Erythroblast (primary cell): ENCODE measurements around the gene PRR5.
"Not testable (repeated sequence)": the region's sequence is repeated elsewhere in the genome, so short reads cannot be mapped to it uniquely, and the experiment has no call there.

Experiments used
- DNase-seq, 2 experiments: peaks; one replicate each; lab custom pipeline; 2025; lab: John Stamatoyannopoulos, UW
- GATA1 ChIP-seq: IDR thresholded peaks from 2 replicates; pipeline ENCODE4 v1.6.1; 2011; ENCODE audit warnings: low read depth, mild to moderate bottlenecking, control low read depth, low read length, moderate library complexity
- POLR2A ChIP-seq: IDR thresholded peaks from 2 replicates; pipeline ENCODE4 v1.6.1; 2011; ENCODE audit warnings: mild to moderate bottlenecking, low read length

PRR5 gene

DNA sequence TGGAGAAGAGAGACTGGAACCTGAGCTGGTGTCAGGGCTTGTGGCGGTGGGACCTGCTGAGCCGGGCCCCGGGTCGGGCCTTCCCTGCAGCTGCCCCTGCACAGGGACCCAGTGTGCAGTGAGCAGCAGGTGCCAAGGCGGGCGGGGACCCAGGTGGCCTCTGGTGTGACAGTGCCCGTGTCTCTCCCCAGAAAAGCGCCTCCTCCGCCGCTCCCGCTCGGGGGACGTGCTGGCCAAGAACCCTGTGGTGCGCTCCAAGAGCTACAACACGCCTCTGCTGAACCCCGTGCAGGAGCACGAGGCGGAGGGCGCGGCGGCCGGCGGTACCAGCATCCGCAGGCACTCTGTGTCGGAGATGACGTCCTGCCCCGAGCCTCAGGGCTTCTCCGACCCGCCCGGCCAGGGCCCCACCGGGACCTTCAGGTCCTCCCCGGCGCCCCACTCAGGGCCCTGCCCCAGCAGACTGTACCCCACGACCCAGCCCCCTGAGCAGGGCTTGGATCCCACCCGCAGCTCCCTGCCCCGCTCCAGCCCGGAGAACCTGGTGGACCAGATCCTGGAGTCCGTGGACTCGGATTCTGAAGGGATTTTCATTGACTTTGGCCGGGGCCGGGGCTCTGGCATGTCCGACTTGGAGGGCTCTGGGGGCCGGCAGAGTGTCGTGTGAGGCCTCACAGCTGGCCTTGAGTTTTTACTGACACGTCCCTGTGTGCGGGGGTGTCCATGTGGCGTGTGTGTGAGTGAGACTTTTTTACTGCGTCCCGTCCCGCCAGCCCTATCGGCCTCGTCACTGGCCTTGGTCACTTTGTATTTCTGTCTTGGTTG is 34.8 kb downstream of the PRR5 start:
- DNase-seq, result no peak
- TF ChIP-seq POLR2A (no peak), GATA1 (no peak)

DNA sequence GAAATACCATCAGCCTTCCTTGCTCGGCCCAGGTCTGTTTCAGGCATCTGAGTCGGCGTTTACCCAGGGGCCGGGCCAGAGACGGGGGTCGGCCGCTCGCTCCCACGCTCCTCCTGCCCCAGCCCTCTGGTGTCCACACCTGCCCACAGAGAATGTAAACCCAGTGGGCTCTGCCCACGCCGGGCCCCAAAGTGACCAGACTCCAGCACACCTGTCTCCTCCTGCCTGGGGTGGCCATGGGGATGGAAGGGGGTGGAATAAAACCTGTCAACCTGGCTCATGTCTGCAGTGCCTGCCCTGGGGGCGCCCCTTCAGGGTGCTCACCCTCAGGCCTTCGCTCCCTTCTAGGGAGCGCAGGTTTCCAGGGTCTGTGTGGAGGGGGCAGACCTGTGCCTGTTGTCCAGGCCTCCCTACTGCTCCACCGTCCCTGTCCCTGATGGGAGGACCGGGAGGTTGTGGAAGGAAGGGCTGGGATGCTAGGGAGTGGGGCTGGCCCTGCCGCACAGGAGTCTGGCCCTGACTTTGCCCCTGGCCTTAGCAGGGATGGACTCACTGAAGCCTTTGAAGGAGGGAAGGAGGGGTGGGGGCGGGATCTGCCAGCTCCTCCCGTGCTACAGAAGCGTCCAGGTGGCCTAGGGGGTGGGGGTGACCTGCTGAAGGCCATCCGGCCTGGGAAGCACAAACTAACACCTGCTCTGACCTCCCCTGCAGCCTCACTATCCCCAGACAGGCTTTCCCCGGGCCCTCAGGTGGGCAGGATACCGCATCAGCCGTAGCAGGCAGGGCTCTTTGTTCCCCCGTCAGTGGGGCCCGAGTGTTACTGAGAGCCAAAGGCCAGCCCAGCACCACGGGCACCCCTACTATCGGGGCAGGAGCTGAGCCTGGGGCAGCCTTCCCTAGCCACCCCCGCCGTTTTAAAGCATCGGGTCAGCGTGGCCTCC is 35.7 kb downstream of the PRR5 start:
- TF ChIP-seq GATA1 (no peak), POLR2A (no peak)
- DNase-seq, result no peak

DNA sequence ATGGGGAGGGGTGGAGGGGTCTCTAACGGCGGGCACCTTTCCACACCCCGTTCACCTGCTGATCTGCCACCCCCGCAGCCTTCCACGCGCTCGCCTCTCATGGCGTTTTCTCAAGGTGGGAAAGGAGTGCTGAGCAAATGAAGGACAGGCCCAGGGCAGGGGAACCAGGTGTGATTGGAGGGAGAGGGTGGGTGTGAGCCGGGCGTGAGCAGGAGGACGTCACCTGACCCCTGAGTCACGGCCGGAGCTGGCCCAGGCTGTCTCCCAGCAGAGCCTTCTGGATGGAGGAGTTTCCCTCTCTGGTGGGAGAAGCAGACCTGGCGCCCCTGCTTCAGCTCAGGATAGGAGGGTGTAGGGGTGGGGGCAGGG is 36.3 kb downstream of the PRR5 start:
- TF ChIP-seq POLR2A, result no peak
- no peak for TF ChIP-seq GATA1
- no peak for DNase-seq

DNA sequence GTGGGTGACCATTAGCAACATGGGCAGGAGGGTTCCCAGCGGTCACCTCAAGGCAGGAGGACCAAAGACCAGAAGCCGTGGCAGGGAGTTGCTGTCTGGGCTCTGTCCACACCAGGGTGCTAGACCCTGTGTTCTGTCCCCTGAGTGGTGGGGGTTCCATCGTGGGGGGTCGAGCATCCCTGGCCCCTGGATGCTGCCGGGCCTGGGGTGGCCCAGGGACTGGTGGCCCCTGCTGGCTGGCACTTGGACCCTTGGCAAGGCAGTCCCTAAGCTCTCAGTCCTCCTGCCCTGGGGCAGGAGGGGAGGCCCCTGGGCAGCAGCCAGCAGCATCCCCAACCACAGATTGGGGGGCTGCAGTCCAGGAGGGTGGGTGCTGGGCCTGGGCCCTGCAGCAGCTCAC is 37.0 kb downstream of the PRR5 start:
- TF ChIP-seq GATA1, result no peak
- no peak for TF ChIP-seq POLR2A
- no peak for DNase-seq

DNA sequence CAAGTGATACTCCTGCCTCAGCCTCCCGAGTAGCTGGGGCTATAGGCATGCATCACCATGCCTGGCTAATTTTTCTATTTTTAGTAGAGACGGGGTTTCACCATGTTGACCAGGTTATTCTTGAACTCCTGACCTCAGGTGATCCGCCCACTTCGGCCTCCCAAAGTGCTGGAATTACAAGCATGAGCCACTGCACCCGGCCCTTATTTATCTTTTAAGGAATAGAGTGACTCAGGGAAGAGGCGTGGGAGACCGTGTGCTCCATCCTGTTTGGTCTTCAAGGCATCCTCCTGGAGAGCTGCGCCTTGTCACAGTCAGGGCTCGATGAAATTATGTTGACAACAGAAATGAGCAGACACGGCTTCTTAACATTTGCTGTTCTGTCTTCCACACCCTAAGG is 37.7 kb downstream of the PRR5 start:
- DNase-seq, result not testable (repeated sequence)

DNA sequence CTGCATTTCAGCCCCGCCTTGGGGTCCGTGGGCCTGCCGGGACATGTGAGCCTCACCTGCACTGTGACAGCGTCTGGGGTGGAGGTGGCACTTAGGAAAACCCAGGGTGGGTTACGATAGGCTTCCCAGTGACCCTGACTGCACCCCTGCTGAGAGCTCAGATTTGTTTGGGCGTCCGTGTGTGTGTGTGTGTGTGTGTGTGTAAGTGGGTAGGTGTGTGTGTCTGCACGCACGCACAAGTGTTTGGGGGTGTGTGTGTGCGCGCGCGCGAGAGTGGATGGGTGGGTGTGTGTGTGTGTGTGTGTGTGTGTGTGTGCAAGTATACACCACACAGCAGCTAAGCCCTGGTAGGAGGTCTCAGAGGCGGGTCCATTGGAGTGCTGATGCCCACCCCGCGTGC is 38.3 kb downstream of the PRR5 start:
- TF ChIP-seq GATA1 (no peak), POLR2A (no peak)
- no peak for DNase-seq

DNA sequence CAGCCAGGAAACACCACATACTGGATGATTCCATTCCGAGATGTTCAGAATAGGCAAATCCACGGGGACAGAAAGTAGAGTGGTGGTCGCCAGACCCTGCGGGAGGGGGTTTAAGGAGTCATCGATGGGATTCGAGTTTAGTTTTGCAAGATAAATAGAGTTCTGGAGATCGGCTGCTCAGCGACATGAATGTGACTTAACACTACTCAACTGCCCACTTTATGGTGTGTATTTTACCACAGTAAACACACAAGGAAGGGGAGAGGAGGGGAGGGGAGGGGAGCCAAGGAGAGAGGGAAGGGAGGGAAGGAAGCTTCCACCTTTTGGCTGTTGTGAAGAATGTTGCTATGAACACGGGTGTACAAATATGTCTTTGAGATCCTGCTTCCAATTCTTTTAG is 39.9 kb downstream of the PRR5 start:
- TF ChIP-seq GATA1, result no peak
- no peak for TF ChIP-seq POLR2A
- DNase-seq, result no peak

DNA sequence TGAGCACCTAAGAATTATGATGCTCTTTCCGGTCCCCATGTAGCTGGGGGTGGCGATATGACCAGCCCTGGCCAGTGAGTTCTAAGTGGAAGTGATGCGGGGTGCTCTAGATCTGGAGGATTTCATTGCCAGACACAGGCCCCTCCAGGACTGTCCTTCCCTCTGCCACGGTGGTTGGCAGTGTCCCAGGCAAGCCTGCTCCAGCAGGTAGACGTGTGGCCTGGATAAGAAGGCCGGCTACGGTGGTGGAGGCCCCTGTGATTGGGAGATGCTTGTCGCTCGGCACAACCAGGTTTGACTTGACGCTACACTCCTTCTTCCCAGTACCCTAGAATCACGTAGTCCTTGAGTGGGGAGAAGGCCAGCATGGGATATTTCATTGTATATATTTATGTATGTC is 41.2 kb downstream of the PRR5 start:
- TF ChIP-seq POLR2A (no peak), GATA1 (no peak)
- no peak for DNase-seq

DNA sequence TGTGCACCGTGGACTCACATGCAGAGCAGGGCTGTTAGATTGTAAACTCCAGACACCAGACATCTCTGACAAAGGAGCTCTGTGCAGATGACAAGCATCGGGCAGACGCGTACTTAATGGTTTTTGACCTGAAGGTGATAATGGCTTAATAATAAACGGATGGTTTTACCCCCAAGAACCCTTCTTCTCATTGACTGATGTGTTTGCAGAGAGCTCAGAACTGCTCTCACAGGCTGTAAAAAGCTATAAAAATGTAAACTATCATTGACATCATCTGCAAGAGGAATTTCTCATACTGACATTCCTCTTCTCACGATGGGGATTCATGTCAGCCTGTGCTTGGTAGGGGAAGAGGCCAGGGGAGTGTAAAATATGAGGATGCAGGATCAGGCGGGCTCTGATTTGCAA is 41.8 kb downstream of the PRR5 start:
- TF ChIP-seq POLR2A (no peak), GATA1 (no peak)
- no peak for DNase-seq

DNA sequence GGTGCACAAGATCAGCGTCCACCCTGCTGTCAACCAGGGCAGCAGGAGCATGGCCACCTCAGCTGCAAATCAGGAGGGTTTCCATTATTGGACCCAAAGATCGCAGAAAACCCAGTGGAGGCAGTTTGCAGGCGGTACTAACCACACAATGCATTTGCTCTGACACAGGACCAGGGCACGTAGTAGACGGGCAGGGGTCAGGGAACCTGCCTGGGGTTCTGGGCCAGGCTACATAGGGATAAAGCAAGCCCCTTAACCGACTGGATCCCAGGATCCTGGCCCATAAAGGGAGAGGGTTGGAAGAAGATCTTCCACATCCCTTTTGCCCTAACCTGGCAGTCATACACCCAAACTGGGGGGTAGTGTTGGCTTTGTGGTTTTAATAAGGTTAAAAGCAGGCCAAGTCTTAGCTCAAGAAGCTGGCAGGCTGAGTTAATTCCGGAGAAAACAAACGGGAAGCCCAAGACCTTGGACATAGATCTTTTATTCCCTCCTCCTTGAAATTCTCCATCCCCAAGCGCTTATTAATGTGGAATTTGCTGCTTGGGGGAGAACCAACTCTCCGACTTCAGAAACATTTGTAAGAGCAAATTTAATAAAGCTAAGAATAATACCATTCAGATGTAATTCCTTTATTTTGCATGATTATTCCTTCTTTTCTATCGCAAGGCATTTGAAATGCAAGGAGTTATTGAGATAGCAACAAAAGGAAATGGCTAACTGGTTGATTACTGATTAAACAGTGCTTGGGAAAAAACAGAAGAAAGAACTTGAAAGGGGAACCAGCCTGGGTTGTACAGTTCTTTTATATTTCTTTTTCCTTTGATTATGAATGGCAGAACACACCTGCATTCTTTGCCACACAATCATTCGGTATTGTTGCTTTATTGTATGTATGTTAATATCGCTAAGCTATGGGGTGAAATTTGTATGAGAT is 44.1 kb downstream of the PRR5 start:
- TF ChIP-seq POLR2A, result no peak
- no peak for TF ChIP-seq GATA1
- DNase-seq, result no peak

DNA sequence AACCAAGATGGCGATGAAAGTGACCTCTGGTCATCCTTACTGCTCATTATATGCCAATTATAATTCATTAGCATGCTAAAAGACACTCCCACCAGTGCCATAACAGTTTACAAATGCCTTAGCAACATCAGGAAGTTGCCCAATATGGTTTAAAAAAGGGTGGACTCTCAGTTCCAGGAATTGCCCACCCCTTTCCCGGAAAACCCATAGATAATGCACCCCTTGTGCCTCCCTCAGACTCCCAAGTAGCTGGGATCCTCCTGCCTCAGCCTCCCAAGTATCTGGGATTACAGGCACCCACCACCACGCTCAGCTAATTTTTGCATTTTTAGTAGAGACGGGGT is 45.8 kb downstream of the PRR5 start:
- peak; percentile 24 to 27 for DNase-seq

DNA sequence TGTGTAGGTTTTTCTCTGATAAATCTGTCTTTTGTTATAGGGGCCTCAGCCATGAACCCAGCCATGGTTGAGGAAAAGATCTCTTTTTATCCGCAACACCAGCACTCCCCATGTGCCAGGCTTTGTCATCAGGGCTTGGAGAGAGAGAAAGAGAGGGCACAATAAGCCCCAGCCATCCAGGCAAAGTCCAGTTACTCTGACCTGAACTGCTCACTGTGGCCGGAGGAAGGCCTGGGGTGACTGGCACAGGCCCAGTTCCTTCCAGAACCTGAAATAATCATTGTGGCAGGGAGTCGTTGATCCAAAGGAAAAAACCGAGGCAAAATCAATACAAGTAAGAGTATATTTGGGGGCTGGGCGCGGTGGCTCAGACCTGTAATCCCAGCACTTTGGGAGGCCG is 46.5 kb downstream of the PRR5 start:
- TF ChIP-seq GATA1, result no peak
- no peak for TF ChIP-seq POLR2A
- DNase-seq, result no peak

DNA sequence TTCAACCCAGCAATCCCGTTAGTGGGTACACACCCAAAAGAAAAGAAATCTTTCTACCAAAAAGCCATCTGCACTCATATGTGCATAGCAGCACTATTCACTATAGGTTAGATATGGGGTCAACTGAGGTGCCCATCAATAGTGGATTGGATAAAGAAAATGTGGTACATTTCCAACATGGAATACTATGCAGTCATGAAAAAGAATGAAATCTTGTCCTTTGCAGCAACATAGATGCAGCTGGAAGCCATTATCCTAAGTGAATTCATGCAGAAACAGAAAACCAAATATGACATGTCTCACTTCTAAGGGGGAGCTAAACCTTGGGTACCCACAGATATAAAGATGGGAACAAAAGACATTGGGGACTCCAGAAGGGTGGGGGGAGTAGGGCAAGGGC is 48.5 kb downstream of the PRR5 start:
- TF ChIP-seq GATA1 (no peak), POLR2A (no peak)
- DNase-seq, result no peak
